ENCODE results near the gene MRPL21.

MRPL21 gene

DNA sequence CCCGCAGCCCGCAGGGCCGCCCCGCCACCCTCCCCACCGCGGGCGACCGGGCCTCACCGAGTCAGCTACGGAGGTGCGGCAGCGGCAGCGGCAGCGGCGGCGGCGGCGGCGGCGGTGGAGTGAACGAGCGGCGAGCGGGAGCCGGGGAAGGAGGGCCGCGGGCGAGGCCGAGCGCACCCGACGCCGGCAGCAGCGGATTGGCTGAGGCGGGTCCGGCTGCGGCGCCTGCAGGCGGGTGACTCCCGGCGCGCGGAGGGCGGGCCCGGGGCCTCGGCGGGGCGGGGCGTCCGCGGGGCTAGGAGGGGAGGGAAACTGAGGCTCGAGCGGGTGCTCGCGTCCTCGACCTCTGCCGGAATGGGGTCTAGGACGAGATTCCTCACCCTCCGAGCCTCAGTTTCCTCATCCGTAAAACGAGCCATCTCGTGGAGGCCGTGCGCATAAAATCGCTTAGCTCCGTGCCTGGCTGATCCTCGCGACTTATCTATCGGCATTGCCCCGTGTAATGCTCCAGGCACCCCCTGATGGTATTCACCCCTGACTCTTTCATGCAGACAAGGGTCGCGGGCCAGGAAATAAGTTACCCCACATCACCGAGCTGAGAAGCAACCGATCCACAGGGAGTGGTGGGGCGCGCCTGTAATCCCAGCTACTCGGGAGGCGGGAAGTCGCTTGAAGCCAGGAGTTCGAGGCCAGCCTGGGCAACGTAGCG is 61.8 kb downstream of the MRPL21 start, which contains the start of gene CPT1A:
Gene CPT1A (minus strand): TSS at position 199 of the 709 bp plus-strand sequence. CDS start 26,442 bp downstream, outside the sequence.
- DNase-seq (ENCODE audit: low read depth), result peak; percentile 77
- TF ChIP-seq, protein P1, sequence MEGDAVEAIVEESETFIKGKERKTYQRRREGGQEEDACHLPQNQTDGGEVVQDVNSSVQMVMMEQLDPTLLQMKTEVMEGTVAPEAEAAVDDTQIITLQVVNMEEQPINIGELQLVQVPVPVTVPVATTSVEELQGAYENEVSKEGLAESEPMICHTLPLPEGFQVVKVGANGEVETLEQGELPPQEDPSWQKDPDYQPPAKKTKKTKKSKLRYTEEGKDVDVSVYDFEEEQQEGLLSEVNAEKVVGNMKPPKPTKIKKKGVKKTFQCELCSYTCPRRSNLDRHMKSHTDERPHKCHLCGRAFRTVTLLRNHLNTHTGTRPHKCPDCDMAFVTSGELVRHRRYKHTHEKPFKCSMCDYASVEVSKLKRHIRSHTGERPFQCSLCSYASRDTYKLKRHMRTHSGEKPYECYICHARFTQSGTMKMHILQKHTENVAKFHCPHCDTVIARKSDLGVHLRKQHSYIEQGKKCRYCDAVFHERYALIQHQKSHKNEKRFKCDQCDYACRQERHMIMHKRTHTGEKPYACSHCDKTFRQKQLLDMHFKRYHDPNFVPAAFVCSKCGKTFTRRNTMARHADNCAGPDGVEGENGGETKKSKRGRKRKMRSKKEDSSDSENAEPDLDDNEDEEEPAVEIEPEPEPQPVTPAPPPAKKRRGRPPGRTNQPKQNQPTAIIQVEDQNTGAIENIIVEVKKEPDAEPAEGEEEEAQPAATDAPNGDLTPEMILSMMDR (IDR thresholded peaks at IDR 0.05; ENCODE audit: insufficient read depth, low read depth, low read length, missing control alignments), result no peak
- peak within 1 kb of the TSS; percentile 62 for H3K4me3 ChIP-seq (ENCODE audit: low read depth, low read length)
